Stimulated activated CD8-positive, alpha-beta memory T cell treated with anti-CD3 and anti-CD28 coated beads, Interleukin-4, amount 100 ng/mL, for 48 hours (primary cell): ENCODE measurements around the gene ASIC5.

Source experiments
- DNase-seq: peaks from one replicate; pipeline ENCODE4 v3.0.0-alpha.2; 2020

ASIC5 gene

DNA sequence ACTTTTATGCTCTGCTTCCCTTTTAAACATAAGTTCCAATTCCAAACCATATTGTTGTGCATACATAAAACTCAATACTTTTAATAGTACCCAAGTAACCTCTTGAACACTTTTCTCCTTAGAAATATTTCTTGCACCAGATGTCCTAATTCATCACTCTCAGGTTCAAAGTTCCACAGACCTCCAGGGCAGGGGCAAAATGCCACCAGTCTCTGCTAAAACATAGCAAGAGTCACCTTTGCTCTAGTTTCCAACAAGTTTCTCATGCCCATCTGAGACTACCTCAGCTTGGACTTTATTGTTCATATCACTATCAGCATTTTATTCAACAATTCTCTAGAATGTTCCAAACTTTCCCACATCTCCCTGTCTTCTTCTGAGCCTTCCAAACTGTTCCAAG, 13.7 kb upstream of the ASIC5 start:
- no peak for DNase-seq

DNA sequence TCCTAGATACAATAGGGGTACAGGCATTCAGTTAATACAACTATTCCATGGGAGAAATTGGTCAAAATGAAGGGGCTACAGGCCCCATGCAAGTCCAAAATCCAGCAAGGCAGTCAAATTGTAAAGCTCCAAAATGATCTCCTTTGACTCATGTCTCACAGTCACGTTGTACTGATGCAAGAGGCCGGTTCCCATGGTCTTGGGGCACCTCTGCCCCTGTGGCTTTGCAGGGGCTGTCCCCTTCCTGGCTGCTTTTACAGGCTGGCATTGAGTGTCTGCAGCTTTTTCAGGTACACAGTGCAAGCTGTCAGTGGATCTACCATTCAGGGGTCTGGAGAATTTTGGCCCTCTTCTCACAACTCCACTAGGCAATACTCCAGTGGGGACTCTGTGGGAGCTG, 12.5 kb upstream of the ASIC5 start:
- DNase-seq = no peak

DNA sequence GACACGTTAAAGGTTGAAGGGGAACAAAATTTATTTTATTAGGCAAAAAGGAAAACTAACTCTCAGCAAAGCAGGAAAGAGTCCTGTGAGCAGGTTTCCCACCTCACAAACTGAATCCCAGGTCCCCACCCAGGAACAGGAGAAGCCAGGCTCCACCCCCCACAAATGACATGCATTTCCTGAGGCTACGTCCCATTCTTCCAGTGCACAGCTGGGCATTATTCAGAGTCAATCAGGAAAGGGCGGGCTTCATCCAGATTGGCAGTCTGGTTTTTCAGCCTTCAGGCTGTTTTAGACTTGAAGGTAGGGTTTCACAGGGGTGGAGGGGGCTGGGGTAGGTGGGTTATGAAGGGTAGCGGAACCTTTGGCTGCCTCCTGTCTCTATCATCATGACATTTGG, 11.9 kb upstream of the ASIC5 start:
- DNase-seq = no peak

DNA sequence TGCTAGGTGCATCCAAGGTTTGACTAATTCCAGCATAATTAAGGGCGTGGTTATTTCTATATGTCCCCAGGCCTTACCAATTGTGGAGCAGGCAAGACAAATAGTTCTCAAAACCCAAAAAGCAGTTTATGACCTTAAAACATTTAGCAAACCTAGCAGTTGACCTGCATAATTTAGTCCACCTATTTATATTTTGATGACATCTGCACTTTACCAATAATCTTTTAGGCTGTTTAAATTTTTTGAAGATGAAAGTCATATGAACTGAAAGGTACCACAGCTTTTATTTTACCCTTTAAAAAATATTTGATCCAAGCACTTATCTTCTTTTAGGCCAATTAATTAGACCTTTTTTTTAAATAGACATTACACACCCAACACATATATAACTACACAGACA, 9.8 kb upstream of the ASIC5 start:
- DNase-seq = no peak

DNA sequence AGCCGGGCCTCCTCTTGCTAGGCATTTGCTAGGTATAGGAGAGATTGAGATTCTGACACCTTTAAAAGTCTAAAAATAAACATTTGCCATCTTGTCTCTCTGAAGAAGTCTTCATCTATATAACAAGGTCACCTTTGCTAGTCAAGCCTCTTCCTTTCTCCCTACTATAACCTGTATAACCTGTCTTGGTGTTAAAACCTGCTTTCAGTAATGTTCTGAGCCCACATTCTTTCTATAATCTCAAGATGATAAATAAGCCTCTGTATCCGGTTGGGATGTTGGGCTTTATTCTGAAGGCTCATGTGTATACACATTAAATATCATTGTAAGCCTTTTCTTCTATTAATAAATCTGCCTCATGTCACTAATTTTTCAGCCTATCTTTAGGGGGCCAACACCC, 10.2 kb downstream of the ASIC5 start:
- DNase-seq = no peak

DNA sequence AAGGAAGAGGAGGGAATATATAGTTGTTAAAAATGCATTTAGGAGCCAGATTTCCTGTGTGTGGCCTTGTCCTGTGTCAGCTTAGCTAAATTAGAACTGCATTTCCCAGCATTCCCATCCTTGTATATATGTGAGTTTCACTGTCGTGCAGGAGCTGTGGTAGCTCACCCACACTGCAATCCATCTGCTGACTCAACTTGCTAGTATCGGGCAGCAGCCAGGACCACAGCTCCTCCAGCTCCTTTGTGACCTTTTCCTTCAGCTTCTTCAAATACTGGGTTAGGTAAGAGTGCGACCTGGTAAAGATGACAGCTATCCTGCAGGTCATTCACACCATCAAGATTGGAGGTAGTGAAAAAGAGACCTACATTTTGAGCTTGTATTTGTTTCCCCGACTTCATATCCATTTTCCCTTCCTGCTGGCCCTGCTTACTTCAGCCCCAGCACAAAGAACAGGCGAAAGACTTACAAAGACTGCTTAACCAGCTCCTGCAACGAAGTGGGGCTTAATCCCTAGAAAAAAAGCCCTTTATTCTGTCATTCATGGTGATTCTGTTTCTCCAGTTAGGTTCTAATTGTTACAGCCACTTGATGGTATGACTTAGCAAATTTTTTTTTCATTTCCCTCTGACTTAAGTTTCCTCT, 11.4 kb downstream of the ASIC5 start:
- DNase-seq = no peak

DNA sequence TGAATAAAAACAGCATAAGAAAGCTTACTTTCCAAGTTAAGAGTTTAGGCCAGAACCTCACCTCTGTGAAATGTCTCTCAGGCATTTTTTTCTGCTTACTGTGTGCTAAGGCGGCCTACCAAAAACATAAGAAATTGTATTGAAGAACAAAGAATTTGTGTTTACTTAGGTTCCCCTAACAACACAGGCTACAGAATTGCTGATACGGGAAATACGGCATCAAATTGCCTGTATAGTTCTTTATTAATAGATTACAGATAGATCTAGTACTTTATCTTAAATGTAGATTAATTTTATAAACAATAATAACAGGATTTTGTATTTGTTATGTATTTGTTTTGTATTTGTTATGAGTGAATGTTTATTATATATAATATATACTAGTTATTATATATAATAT, 12.9 kb downstream of the ASIC5 start:
- DNase-seq = no peak

DNA sequence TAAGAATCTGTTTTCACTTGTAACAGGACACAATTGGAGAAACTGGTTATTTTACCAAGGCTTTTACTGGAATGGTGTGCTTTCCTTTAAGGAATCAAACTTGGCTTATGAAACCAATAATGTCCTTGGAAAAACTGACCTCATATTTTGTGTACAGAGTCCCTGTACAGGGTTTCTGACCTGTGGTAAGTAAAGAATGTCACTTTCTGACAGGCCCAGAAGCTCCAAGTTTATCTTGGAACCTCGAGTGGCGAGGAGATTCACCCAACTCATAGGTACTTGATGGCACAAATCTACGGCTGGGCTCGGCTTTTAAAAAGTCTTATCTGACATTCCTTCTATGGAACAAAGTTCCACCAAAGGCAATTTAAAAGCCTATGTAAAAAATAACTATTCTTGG, 17.0 kb downstream of the ASIC5 start:
- no peak for DNase-seq

DNA sequence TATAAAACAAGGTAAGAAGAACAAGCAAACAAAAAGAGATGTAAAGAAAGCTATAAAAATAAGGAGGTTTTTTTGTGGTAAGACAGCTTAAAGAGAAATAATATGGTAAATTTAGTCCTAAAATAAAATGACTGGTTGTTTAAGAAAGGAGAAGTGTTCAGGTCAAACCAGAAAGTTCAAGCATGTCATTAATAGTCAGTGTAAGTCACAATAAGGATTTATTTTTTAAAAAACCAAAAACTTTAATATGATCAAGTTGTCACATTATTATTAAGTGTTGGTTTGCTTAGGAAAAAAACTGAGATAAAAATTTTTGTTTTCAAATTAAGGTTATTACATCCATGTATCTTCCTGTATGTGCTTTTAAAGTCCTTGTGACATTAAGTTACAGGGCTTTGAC, 19.1 kb downstream of the ASIC5 start:
- DNase-seq = no peak

DNA sequence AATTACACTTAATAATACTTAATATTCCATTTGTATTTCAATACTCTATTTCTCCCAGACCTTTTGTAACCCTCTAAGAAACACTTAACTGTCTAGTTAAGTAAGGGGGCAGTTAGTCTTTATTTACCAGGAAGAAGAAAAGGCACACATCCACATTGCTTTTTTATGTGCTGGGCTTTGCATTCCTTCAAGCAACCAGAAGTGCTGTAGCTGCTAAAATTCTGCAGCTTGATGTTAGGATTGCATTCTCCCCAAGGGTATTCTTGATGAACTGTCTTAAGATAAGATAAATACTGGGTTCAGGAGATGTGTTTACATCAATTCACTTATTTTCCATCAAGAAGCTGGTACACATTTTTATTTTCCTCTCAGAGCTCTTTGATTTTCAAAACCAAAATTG, 24.0 kb downstream of the ASIC5 start:
- DNase-seq = no peak

DNA sequence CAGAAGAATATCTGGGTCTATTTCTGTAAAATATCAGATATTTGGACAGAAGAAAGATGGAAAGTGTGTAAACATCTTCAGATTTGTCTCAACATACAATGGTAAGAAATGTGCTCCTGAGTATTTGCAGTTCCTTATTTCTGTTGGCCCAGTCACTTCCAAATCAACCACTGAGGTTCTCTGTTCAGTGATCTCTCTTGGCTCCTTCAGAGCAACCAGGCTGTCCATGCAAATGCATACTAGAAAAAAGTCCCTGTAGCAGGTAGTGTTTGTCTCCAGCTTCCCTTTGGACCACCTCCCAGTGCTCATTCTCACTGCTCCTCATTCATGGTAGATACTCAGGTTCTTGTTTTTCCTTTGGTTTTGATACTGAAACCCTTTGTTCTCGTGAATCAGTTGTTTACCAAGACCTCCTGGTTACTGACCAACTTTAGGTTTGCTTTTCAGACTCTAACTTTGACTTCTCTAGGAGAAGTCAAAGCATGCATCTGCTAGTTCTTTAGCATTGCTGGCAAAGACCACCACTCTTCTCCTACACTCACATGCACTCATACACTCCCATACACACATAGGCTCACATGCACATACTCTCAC, 28.8 kb downstream of the ASIC5 start:
- DNase-seq = no peak

DNA sequence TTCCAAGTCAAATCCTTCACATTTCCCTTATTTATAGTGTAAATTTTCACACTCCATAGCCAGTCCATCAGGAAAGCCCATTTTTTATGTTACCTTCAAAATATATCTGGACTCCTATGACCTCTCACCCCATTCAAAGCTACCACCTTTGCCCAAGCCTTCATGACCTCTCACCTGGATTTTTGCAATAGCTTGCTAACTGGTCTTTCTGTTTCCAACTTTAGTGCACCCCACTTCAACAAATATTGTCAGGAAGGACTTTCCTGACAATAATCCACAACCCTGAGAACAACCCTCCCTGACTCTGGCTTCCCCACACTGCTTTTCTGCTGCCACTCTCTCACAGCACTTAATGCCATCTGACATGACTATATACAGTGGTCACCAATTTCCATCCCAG, 33.4 kb downstream of the ASIC5 start:
- no peak for DNase-seq

DNA sequence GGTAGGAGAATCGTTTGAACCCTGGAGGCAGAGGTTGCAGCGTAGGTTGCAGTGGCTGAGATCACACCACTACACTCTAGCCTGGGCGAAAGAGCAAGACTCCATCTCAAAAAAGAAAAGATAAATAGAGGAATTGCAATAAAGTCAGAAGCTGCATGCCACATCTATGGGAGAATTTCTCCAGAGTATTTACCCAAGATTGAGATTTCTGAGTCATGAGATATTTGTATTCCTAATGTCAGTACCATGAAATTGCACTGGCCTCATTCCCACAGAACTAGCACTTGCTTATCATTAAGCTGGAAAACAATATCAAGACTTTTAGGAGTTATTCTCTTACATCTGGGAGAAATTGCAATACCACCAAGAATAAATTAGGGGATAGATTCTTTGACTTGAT, 37.4 kb downstream of the ASIC5 start:
- no peak for DNase-seq

DNA sequence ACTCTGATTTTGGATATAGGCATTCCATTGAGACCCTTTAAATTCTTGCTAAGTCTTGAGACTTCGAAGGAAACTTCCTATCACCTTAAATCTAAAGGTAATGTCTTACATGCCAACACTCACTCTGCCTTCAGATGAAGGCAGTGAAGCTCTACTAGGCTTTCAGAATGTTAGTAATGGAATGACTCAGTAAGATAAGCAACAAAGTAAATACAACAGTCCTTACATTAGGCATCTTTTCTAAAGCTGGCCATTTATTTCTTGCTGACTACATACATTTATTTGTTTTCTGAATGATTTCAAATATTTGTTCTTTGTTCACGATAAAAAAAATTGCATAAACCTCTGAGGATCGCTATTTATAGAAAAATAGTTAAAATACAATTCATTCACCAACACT, 43.5 kb downstream of the ASIC5 start:
- no peak for DNase-seq

DNA sequence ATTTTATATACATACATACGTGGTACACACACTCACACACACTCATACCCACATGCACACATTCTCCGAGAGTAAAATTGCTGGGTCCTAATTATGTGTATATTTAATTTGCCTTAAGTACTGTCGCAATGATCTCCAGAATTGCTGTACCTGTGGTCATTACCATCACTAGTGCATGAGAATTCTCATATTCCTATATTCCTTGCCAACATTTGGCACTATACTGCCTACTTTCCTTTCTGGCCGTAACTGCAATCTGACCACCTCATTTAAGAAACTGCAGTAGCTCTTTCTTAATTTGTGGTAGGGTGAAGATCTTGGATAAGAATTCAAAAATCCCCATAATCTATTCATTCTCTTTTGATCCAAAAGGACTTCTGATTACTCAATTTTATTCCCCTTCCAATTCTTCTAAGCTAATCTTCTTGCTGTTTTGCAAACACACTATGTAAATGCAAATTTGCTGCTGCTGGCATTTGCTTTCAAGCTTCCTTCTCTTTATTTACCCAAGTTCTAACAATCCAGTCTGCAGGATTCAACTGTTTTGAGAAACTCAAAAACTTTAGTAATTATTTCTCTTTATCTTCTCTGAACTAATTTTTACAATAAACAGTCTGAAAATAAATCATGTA, 45.1 kb downstream of the ASIC5 start:
- no peak for DNase-seq

DNA sequence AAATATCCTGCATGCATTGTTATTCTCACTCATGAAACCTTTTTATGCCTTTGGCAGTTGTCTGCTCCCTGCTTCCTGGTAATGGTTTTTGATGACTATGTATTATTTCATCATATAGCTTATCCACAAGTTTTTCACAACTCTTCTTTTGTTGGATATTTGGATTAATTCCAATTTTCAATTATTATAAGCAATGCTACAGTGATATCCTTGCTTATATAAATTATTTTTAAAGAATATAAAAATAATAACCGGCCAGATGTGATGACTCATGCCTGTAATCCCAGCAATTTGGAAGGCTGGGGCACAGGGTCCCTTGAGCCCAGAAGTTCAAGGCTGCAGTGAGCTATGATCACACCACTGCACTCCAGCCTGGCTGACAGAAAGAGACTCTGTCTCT, 47.0 kb downstream of the ASIC5 start:
- no peak for DNase-seq

DNA sequence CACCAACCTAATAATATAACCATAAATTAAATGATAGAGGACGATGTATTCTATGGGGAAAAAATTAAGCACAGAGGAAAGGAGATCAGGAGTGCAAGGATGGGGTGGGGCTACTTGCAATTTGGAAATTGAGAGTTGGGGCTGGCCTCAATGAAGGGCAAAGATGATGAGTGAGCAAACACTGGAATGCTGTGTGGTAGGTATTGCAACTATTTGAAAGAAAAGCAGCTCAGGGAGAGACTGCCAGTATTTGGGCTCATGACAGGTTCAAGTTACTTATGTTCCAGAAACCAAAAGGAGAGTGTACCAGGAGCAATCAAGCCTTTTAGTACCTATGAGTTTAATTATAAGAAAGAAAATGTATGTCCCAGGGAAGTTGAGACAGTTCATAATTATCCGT, 47.4 kb downstream of the ASIC5 start:
- DNase-seq = no peak

DNA sequence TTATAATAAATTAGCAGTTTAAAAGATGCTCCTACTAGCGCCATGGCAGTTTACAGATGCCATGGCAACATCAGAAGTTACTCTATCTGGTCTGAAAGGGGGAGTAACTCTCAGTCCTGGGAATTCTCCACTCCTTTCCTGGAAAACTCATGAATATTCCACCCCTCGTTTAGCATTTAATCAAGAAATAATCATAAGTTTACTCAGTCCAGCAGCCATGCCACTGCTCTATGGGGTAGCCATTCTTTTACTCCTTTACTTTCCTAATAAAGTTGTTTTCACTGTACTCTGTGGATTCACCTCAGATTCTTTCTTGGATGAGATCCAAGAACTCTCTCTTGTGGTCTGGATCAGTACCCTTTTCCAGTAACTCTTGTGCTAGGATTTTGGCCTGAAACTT, 55.0 kb downstream of the ASIC5 start:
- no peak for DNase-seq

DNA sequence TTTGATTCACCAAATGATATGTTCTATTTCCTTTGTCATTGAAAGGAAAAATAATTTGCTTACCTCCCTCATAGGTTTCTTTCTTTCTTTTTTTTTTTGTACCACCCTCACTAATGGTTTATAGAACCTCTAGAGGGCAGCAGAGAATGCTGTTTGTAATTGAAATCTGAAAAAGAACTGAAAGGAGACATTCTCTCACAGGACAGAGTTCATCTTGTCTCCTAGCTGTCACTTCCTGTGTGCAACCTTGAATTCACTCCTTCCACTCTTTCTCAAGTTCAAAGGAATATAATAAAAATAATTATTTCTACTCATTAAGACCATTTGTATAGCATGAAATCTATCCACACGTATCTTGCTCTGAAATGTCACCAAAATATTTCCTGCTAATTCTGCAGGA, 56.2 kb downstream of the ASIC5 start:
- no peak for DNase-seq

DNA sequence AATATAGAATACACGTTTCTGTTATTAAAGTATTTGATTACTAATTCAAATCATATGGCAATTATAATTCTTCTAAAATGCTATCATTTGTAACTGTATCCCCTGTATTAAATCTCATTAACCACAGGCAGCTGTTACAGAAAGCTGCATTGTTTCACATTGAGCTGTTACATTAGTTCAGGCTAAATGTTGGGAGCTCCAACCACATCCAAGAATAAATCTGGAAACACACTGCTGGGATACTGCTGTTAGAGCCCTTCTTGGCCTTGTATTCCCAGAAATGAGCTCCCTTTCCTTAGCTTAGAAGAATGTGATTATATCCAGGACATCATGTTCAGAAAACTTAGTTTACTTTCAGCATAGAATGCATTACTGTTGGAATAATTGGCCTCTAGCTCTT, 59.1 kb downstream of the ASIC5 start:
- DNase-seq = no peak

DNA sequence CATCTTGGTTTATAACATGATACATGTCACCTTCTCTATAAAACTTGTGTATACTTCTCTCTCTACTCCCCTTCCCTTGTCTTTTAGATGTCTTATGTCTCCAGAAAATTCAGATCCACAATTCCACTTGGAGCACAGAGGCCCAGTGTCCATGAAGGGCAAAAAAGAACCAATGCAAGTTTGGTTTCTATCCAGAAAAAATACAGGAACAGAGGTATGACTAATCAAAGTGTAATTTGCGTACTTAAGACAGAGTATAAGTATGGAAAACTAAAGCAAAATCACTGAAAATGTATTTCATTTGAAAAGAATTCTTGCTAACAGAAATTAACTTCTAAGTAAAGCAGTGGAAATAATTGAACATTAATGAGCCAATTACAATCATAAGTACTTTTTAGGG, 61.1 kb downstream of the ASIC5 start:
- no peak for DNase-seq

DNA sequence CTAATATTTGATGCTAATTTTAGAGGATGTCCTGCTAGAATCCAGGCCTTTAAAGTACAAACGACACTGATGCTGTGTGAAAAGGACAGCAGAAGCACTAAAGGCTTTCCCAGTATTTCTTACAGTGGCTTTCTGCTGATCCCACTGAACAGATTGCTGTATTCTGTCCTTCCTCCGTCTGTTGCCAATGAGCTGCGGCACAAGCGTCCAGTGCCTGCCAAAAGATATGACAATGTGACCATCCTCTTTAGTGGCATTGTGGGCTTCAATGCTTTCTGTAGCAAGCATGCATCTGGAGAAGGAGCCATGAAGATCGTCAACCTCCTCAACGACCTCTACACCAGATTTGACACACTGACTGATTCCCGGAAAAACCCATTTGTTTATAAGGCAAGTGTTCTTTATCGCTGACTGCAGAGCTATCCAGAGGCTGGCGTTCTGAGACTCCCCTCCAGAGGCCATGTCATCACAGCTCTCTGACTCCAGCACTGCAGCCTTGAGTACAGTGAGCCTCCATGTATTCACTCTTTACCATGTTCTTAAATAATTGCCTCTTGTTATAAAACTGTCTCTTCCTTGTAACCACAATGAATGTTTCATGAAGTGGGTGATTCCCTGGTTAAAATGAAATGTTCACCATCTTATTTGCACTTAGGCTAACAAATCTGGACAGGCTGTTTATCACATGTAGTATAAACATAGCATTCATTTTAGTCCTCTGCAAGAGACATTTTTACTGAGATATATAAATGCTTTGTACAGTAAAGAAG, 63.7 kb downstream of the ASIC5 start:
- no peak for DNase-seq

DNA sequence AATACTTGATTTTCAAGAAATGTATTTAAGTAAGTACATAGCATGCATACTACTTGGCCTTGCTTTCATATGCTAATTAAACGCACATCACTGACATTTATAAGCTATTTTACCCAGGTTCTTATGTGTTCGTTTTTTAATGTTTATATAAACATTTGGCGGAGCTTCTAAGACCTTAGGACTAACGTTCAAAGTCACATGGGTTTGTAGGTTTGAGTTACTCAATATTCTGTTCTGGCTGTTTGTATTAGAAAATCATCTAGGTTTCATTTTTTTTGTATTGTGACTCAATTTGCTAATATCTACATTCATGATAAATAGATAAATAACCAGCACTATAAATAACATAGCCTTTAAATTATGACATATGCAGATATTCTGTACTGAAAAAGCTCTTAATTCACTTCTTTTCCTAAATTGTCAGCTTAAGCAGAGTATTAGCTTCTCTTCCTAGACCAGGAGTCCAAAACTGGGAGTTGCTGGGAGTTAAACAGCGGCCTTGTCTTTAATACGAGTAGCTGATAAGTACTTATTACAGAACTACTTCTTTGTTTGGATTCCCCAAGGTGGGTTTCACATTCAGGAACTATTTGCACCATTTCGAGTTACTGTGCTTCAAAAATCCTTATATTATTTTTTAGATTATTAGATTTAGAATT, 65.3 kb downstream of the ASIC5 start:
- DNase-seq = no peak

DNA sequence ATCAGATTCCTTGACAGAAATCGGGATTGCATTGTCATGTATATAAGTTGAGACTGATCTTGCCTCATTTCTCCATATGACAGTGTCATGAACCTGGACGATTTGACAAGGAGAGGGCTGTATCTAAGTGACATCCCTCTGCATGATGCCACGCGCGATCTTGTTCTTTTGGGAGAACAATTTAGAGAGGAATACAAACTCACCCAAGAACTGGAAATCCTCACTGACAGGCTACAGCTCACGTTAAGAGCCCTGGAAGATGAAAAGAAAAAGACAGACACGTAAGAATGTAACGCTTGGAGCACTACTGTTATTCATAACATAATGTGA, 66.3 kb downstream of the ASIC5 start:
- no peak for DNase-seq
